ENCODE data around the gene CYSTM1. TPM values are rescaled to one million over a fixed set of nuclear protein-coding genes. Genes with fewer than 3 reads are reported as not detected.

CYSTM1 gene
- total and polyA plus RNA-seq, 10 donors = 25.8 to 78.3 (median 38.3) TPM

DNA sequence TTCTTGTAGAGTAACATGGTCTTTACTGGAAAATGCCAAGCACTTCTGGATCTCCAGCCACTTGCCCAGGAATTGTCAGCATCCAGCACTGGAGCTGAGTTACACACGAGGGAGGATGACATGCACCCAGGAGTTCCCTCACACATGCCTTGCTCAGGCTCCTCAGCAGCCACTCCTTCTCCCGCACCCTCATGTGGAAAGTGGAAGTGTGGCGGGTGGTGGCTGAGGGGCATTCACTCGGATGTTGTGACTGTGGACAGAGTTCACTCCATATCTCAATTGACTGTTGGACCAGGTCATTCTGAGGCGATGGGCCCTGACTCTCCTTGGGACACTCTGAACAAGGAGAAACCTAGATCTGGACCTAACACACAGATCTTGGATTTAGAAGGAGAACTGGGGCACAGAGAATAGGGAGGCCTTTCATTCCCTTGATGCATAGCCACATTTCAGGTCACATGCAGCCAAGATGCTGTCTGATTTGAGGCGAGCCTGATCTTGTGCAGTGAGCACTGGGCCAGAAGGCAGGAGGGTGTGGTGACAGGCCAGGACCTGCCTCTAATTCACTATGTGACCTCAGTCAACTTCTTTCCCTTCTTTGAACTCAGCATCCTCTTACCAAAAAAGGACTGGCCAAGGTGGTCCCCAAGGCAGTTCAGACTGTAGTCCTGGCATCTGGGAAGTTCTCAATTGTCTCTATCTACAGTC, 62.1 kb downstream of the CYSTM1 start:
- H3K4me3 ChIP-seq = no peak overlapping the region
- peaks cover 0 to 68% (median 41%) of the 10 kb centered on the region in 6 donors for H3K4me1 ChIP-seq
- H3K27me3 ChIP-seq (replicated peaks in 1 of 7) = peaks cover 0 to 43% (median 0%) of the 10 kb centered on the region in 7 donors
- 47 to 75% (median 62%) methylated on average over 6 of the region's 6 CpGs for WGBS, 5 donors
- TF ChIP-seq POLR2A (IDR thresholded peaks at IDR 0.05) = no peak
- TF ChIP-seq, protein P1, sequence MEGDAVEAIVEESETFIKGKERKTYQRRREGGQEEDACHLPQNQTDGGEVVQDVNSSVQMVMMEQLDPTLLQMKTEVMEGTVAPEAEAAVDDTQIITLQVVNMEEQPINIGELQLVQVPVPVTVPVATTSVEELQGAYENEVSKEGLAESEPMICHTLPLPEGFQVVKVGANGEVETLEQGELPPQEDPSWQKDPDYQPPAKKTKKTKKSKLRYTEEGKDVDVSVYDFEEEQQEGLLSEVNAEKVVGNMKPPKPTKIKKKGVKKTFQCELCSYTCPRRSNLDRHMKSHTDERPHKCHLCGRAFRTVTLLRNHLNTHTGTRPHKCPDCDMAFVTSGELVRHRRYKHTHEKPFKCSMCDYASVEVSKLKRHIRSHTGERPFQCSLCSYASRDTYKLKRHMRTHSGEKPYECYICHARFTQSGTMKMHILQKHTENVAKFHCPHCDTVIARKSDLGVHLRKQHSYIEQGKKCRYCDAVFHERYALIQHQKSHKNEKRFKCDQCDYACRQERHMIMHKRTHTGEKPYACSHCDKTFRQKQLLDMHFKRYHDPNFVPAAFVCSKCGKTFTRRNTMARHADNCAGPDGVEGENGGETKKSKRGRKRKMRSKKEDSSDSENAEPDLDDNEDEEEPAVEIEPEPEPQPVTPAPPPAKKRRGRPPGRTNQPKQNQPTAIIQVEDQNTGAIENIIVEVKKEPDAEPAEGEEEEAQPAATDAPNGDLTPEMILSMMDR (IDR thresholded peaks at IDR 0.05 in 8 of 11, conservative IDR thresholded peaks at IDR 0.05 in 3 of 11) = no peak
- peak in 1 of 3 donors; percentile 21 for TF ChIP-seq POLR2AphosphoS5 (IDR thresholded peaks at IDR 0.05)
- H3K27ac ChIP-seq = peak overlapping the region in 5 of 8 donors; percentile 20 to 78 (median 63)
- intact Hi-C loops (cut with DNase I; ENCODE audit: low total_unique reads) = no loop called here
- no peak for DNase-seq
- H3K36me3 ChIP-seq = no peaks in the 10 kb centered on the region
- no peaks in the 10 kb centered on the region for H3K9me3 ChIP-seq

DNA sequence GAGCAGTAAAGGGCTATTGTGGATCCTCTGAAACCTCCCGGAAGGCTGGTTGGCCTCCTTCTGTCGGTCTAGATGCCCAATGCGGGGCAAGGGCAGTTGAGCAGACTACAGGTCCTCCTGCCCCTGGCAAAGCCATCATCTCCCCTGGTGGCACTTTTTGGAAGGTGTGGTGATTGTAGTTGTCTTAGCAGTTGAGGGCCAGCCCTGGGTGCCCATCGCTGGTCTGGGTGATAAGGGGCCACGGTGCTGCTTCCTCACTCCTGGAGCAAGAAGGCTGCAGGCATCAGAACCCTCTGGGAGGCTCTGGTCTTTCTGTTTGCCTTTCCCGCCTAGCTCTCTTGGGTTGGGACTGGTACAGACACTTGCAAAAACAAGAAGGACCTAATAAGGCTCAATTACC, 63.8 kb downstream of the CYSTM1 start:
- intact Hi-C loops (cut with DNase I; ENCODE audit: low total_unique reads) = no loop called here
- TF ChIP-seq POLR2AphosphoS5 (IDR thresholded peaks at IDR 0.05) (no peak), POLR2A (IDR thresholded peaks at IDR 0.05) (no peak)
- TF ChIP-seq, protein P1 (IDR thresholded peaks at IDR 0.05 in 8 of 11, conservative IDR thresholded peaks at IDR 0.05 in 3 of 11) = no peak

DNA sequence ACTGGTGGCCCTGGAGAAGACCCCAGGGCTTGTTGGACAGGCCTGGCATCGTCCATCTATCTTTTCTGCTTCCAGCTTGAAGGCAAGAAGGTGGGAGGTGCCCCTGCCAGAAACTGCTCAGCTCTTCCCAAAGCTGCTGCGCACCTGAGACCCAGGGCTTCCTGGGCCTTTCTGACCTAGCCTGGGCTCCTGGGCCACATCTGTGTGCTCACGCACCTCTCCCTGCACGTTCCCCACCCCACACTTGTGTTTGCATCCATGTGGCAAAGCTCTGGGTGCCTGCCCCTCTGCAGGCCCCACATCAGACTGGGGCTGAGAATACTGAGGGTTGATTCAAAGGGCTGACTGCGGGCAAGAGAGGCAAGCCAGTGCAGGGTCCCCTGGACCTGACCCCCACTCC, 64.5 kb downstream of the CYSTM1 start:
- Histone ChIP-seq H3K4me1 (peaks cover 0 to 78% (median 47%) of the 10 kb centered on the region in 6 donors), H3K27ac (no peak overlapping the region), H3K36me3 (peaks cover 0 to 18% (median 0%) of the 10 kb centered on the region in 6 donors), H3K27me3 (replicated peaks in 1 of 7) (peaks cover 0 to 38% (median 0%) of the 10 kb centered on the region in 7 donors), H3K9me3 (no peaks in the 10 kb centered on the region), H3K4me3 (no peak overlapping the region)
- TF ChIP-seq POLR2AphosphoS5 (IDR thresholded peaks at IDR 0.05) = peak in 1 of 3 donors; percentile 36
- TF ChIP-seq, protein P1 (IDR thresholded peaks at IDR 0.05 in 8 of 11, conservative IDR thresholded peaks at IDR 0.05 in 3 of 11) = no peak
- intact Hi-C loops (cut with DNase I; ENCODE audit: low total_unique reads) = no loop called here
- DNase-seq = no peak
- 90 to 97% (median 96%) methylated on average over 4 to 5 of the region's 5 CpGs for WGBS, 5 donors

More for the DNA sequence above, 63.8 kb downstream of the CYSTM1 start:
- H3K27me3 ChIP-seq (replicated peaks in 1 of 7) = peaks cover 0 to 42% (median 0%) of the 10 kb centered on the region in 7 donors
- no peak overlapping the region for H3K4me3 ChIP-seq
- no peak overlapping the region for H3K27ac ChIP-seq
- 91 to 96% (median 94%) methylated on average over 4 to 6 of the region's 6 CpGs for WGBS, 5 donors
- peaks cover 0 to 75% (median 43%) of the 10 kb centered on the region in 6 donors for H3K4me1 ChIP-seq
- no peaks in the 10 kb centered on the region for H3K9me3 ChIP-seq
- DNase-seq = no peak
- peaks cover 0 to 12% (median 0%) of the 10 kb centered on the region in 6 donors for H3K36me3 ChIP-seq

DNA sequence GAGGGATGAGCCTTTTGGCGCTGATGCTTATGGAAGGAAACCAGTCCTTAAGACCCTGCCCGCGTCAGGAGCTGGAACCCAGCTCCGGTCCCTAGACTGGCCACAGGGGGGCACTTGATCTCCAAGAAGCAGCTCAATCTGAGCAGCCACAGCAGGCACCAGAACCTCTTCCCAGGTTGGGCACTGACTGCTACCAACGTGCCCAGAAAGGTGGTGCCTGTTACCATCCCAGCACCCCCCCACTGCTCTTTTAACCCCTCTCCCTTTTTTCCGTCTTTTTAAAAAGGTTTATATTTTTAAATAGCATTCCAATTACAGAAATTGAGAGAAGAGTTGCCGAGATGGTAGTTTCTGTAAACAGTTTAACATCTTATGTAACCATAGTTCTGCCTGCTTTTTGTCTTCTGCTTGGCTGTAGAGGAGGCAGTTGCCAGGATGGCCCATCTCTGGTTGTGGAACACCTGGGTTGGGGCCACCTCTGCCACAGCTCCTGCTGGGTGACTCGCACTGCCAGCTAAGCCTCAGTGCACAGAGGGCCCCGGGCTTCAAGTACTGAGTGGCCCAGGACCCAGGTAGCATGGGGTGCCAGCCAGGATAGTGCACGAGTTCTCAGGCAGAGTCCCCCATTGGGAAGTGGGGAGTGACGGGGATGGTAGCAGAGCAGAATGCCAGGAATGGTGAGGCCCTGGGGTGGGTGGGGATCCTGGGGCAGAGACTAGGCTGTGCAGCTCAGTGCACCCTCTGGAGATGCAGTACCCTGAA, 65.1 kb downstream of the CYSTM1 start:
- peaks cover 0 to 24% (median 1%) of the 10 kb centered on the region in 6 donors for H3K36me3 ChIP-seq
- peaks cover 6 to 83% (median 53%) of the 10 kb centered on the region in 6 donors for H3K4me1 ChIP-seq
- TF ChIP-seq POLR2AphosphoS5 (IDR thresholded peaks at IDR 0.05) (peak in 1 of 3 donors; percentile 3), POLR2A (IDR thresholded peaks at IDR 0.05) (no peak)
- TF ChIP-seq, protein P1 (IDR thresholded peaks at IDR 0.05 in 8 of 11, conservative IDR thresholded peaks at IDR 0.05 in 3 of 11) = peak; percentile 17 to 80 (median 62)
- no peak overlapping the region for H3K27ac ChIP-seq
- peak; percentile 80 for DNase-seq
- WGBS, 5 donors = 46 to 48% (median 47%) methylated on average over 11 of the region's 11 CpGs
- peaks cover 0 to 38% (median 0%) of the 10 kb centered on the region in 7 donors for H3K27me3 ChIP-seq (replicated peaks in 1 of 7)
- intact Hi-C loops (cut with DNase I; ENCODE audit: low total_unique reads) = no loop called here
- H3K4me3 ChIP-seq = no peak overlapping the region
- no peaks in the 10 kb centered on the region for H3K9me3 ChIP-seq
